ENCODE measurements around the gene MPRIP. TPM values are rescaled to one million over a fixed set of nuclear protein-coding genes. Genes with fewer than 3 reads are reported as not detected.

Gene MPRIP
- total RNA-seq, 1 experiment from 2014 or later, result 258 TPM

GRCh38 chr17:17221329-17221728 lies 179.1 kb downstream of the MPRIP start:
- H3K9me3 ChIP-seq (ENCODE audit: control insufficient read depth in 1 of 2, insufficient read depth in 1 of 2, low read depth in 1 of 2, low read length in 2 of 2), result no peaks in the 10 kb centered on the region
- no peak overlapping the region for H3K9ac ChIP-seq (ENCODE audit: low read length)
- no TSS peak for BruUV-seq (replicated peaks)
- no peaks in the 10 kb centered on the region for H3K79me2 ChIP-seq (ENCODE audit: insufficient read depth, low read length)
- ChIA-PET POLR2A (no interaction called here), RAD21 (ENCODE audit: low non-redundant PET in 1 of 2, low total read pairs in 2 of 2, uncharacterized antibody in 2 of 2, unreplicated experiment in 2 of 2) (no interaction called here), CTCF (no interaction called here)
- H2AFZ ChIP-seq (ENCODE audit: low read depth, low read length, poor library complexity, severe bottlenecking), result no peak overlapping the region
- no peaks in the 10 kb centered on the region for H3K4me1 ChIP-seq (ENCODE audit: control insufficient read depth in 1 of 2, insufficient read depth in 2 of 2, low read length in 2 of 2)
- H4K20me1 ChIP-seq (ENCODE audit: insufficient read depth), result no peaks in the 10 kb centered on the region
- no peaks in the 10 kb centered on the region for H3K9me2 ChIP-seq (ENCODE audit: insufficient read depth)
- no peak for ATAC-seq
- H3K27me3 ChIP-seq (ENCODE audit: insufficient read depth, low read length), result no peaks in the 10 kb centered on the region
- H3K36me3 ChIP-seq (ENCODE audit: control insufficient read depth in 1 of 2, insufficient read depth in 2 of 2, low read length in 2 of 2), result peaks cover 24 to 44% of the 10 kb centered on the region in 2 experiments
- no peak overlapping the region for H3K4me3 ChIP-seq (replicated peaks in 1 of 2; ENCODE audit: low read depth in 1 of 2, low read length in 2 of 2)
- no peak overlapping the region for H3K4me2 ChIP-seq (ENCODE audit: low read length)
- intact Hi-C loops (cut with micrococcal nuclease), result no loop called here
- DNase-seq (ENCODE audit: low read depth, low spot score), result no peak
- TF ChIP-seq SIN3A (IDR thresholded peaks at IDR 0.05; ENCODE audit: low read depth) (no peak), TCF7L2 (IDR thresholded peaks at IDR 0.05; ENCODE audit: borderline replicate concordance, extremely low read depth, insufficient read depth, insufficient read length) (no peak), ELF1 (IDR thresholded peaks at IDR 0.05; ENCODE audit: borderline replicate concordance, low read depth) (no peak), ATF3 (IDR thresholded peaks at IDR 0.05) (no peak), CTCF (IDR thresholded peaks at IDR 0.05 in 2 of 3, conservative IDR thresholded peaks at IDR 0.05 in 1 of 3; ENCODE audit: borderline replicate concordance in 1 of 3, insufficient read depth in 1 of 3, low read depth in 2 of 3, low read length in 2 of 3) (no peak), EZH2phosphoT487 (IDR thresholded peaks at IDR 0.05; ENCODE audit: borderline replicate concordance) (no peak)
- H3K27ac ChIP-seq (ENCODE audit: low read depth, low read length), result no peak overlapping the region

- Histone ChIP-seq H3K4me1 (ENCODE audit: control insufficient read depth in 1 of 2, insufficient read depth in 2 of 2, low read length in 2 of 2) (no peaks in the 10 kb centered on the region), H3K27me3 (ENCODE audit: insufficient read depth, low read length) (no peaks in the 10 kb centered on the region), H4K20me1 (ENCODE audit: insufficient read depth) (no peaks in the 10 kb centered on the region), H3K4me3 (replicated peaks in 1 of 2; ENCODE audit: low read depth in 1 of 2, low read length in 2 of 2) (no peak overlapping the region), H3K79me2 (ENCODE audit: insufficient read depth, low read length) (no peaks in the 10 kb centered on the region), H3K36me3 (ENCODE audit: control insufficient read depth in 1 of 2, insufficient read depth in 2 of 2, low read length in 2 of 2) (peaks cover 23 to 38% of the 10 kb centered on the region in 2 experiments), H2AFZ (ENCODE audit: low read depth, low read length, poor library complexity, severe bottlenecking) (no peak overlapping the region), H3K9me2 (ENCODE audit: insufficient read depth) (no peaks in the 10 kb centered on the region), H3K9me3 (ENCODE audit: control insufficient read depth in 1 of 2, insufficient read depth in 1 of 2, low read depth in 1 of 2, low read length in 2 of 2) (no peaks in the 10 kb centered on the region), H3K27ac (ENCODE audit: low read depth, low read length) (no peak overlapping the region), H3K9ac (ENCODE audit: low read length) (no peak overlapping the region), H3K4me2 (ENCODE audit: low read length) (no peak overlapping the region)
- RAD21 ChIA-PET (ENCODE audit: low non-redundant PET in 1 of 2, low total read pairs in 2 of 2, uncharacterized antibody in 2 of 2, unreplicated experiment in 2 of 2), result no interaction called here
- BruUV-seq (replicated peaks), result no TSS peak
- POLR2A ChIA-PET, result no interaction called here
- TF ChIP-seq SRF (IDR thresholded peaks at IDR 0.05; ENCODE audit: low read depth), result no peak
- TF ChIP-seq YY1 (IDR thresholded peaks at IDR 0.05; ENCODE audit: extremely low read depth, insufficient replicate concordance, low read depth, low read length), result no peak
- no peak for TF ChIP-seq CTCF (IDR thresholded peaks at IDR 0.05 in 2 of 3, conservative IDR thresholded peaks at IDR 0.05 in 1 of 3; ENCODE audit: borderline replicate concordance in 1 of 3, insufficient read depth in 1 of 3, low read depth in 2 of 3, low read length in 2 of 3)
- TF ChIP-seq CBX3 (IDR thresholded peaks at IDR 0.05; ENCODE audit: low read depth), result no peak
- no peak for TF ChIP-seq TCF7L2 (IDR thresholded peaks at IDR 0.05; ENCODE audit: borderline replicate concordance, extremely low read depth, insufficient read depth, insufficient read length)
- TF ChIP-seq, protein P1, sequence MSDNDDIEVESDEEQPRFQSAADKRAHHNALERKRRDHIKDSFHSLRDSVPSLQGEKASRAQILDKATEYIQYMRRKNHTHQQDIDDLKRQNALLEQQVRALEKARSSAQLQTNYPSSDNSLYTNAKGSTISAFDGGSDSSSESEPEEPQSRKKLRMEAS (IDR thresholded peaks at IDR 0.05), result no peak
- TF ChIP-seq ATF3 (IDR thresholded peaks at IDR 0.05), result no peak
- no peak for TF ChIP-seq JUND (IDR thresholded peaks at IDR 0.05)
- CTCF ChIA-PET, result no interaction called here
- intact Hi-C loops (cut with micrococcal nuclease), result no loop called here
- DNase-seq (ENCODE audit: low read depth, low spot score), result no peak
- ATAC-seq, result no peak
These were observed 181.5 kb downstream of the MPRIP start for GRCh38 chr17:17223736-17224135.
